Effector CD8-positive, alpha-beta T cell (primary cell): ENCODE results near the gene UBXN10.
A peak's percentile ranks its signal among the peaks of the same experiment; 100 is the strongest.

Experiments used
- DNase-seq: peaks from one replicate; lab custom pipeline; 2025; lab: John Stamatoyannopoulos, UW

UBXN10 gene

DNA sequence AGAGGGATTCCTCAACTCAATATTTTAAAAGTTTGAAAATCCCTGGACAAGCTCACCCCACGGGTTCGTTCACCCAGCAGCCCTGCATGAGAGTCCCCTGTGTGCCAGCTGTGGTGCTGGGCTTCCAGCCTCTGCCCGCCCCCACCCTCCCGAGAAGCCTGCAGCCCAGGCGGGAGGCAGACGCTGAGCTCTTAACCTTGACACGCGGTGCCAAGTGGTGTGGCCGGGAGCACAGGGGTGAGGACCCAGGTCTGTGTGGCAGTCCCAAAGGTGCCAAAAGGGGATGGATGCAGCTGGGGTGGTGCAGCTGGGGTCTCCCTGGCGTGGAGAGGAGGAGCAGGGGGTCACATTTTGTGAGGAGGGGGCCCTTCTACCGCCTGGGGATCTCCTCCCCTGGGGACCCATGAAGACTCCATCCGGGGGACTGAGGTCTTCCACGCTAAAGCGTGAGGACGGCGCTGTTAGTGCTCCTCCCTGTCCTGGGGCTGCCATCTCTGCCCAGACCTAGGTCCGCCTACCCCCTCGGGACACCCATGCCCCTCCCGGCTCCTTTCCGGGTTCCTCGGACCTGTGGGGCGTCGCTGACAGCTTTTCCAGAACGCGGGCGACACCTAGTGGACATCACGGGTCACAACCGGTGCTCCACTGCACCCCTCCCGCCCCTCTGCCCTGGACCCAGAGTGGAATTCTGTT lies 33.8 kb upstream of the UBXN10 start:
- DNase-seq, result peak; percentile 66

DNA sequence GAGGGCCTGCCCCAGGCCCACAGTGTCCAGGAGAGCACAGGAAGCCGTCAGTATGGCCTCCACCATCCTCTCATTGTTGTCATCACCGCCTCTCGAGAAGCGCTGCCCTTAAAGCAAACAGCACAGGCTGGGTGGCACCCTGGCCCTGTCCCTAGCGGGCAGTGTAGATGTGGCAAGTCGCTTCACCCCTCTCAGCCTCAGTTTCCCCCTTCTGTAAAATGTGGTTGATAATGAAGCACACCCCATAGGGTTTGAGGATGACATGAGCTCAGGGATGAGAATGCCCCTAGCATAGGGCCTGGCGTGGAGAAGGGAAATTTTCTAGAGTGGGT lies 33.3 kb upstream of the UBXN10 start:
- no peak for DNase-seq

DNA sequence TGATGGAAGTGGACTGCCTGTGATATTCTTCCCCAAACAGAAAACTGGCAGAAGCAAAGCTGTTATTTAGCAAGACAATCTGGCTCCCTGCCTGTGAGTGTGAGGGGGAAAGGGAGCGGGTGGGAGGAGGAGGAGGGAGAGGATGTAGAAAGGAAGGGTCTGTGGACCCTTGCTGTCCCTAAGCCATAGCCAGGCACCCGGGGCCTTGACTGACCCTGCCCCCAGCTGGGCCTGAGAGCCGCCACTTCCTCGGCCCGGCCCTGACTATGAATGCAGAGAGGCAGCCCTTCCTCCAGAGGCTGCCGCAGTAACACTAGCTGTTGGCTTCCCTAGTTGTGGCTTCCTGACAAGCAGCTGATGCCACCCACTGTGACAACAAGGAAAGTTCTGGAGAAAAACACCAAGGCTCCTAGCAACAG lies 32.9 kb upstream of the UBXN10 start:
- DNase-seq, result no peak

DNA sequence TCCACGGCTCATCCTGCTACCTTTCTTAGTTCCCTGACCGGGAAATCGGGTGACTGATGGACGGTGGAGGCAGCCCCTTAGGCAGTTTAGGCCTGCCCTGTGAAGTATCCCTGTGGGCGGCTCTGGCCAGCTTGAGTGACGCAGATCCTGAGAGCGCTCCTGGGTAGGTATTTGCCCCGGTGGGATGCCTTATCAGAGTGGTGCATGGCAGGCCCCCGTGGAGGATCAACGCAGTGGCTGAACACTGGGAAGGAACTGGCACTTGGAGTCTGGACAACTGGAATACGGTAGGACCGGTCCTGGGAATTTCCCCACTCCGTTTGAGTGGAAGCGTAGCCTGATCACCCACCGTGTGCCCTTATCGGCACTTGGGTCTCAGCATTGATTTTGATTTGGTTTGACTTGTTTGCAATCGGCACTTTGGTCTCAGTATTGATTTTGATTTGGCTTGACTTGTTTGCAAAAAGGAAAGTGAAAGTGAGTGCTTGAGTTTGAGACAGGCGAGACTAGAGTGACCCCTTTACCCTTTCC lies 31.5 kb upstream of the UBXN10 start:
- DNase-seq, result no peak

DNA sequence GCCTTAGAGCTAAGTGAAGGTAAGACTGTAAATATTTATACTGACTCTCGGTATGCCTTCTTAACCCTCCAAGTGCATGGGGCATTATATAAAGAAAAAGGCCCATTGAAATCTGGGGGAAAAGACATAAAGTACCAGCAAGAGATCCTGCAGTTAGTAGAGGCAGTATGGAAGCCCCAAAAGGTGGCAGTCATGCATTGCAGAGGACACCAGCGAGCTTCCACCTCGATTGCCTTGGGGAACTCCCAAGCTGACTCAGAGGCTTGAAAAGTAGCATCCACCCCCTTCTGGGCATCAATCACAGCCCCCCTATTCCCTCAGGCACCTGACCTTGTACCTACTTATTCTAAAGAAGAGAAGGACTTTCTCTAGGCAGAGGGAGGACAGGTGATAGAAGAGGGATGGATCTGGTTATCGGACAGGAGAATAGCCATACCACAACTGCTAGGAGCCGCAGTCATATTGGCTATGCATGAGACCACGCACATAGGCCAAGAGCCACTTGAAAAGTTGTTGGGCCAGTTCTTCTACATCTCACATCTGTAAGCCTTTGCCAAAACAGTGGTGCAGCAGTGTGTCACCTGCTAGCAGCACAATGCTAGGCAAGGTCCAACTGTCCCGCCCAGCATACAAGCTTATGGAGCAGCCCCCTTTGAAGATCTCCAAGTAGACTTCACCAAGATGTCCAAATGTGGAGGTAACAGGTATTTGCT lies 27.4 kb upstream of the UBXN10 start:
- DNase-seq, result no peak

DNA sequence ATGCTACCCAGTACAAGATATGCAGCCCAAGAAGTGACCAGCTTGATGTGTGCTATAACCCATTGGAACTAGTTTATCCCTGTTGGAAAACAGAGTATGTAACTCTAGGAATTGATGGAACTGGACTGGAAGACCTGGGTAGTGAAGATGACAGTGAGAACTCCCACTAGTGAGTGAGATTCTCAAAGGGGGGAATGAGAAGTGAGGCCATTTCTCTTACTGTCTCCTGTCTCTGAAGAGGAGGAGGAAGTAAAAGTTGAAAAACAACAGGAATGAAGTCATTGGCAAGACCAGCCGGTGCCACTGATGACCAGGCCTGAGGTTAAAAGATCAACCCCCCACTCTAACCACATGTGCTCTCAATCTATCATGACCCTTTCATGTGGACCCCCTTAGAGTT lies 25.9 kb upstream of the UBXN10 start:
- DNase-seq, result no peak

DNA sequence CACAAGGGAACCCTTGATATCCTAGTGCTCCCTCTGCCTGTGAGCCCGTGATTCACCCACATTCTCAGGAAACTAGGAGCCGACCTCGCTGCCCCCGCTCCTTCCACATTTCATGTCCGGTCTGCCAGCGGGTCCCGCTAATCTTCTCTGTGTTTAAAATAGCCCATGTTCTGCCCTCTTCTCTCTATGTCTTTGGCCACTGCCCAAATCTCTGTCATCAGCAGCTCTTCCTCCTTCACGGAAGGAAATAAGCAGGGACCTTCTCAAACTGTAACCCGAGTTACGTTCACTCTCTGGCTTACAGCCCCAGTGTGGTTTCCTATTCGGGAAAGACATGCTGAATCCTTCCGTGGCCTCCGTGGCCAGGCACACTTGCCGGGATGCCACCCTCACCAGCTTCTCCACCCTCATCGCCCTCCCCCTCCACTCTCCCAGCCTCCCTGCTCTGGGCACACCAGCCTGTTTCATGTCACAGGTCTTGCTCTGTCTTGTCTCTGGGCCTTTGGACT lies 21.1 kb upstream of the UBXN10 start:
- DNase-seq, result no peak

DNA sequence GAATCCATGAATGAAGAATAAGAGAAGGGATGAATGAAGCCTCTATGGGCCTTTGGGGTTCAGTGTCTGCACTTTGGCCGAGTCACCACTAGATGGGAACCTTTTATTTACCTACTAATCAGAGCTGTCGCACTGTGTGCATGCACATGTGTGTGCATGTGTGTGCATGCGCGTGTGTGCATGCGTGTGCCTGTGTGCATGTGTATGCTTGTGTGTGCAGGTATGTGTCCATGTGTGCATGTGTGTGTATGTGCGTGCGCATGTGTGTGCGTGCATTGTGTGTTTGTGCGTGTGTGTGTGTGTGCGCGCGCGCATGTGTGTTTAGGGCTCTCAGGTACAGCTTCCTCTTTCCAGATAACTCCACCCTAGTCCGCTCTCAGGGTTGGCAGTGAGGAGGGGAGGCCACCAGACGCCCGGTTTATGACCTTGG lies 20.4 kb upstream of the UBXN10 start:
- DNase-seq, result no peak

DNA sequence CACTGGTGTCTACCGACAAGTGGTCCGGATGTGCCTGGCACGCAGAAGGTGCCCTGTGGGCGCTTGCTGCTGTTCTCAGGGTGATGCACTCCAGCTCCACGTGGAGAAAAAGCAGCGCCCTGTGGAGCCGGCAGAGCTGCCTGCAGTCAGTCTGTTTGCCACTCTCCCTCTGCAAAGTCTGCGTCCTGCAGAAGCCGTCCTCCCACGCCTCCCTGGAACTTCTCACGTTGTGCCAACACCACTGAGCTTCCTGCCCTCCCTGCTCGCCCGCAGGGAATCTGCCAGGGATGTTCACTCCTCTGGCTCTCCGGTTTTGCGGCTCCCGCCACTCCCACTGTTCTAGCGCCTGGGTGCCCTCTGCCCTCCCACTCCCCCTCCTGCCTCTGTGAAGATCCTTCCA lies 19.8 kb upstream of the UBXN10 start:
- no peak for DNase-seq

DNA sequence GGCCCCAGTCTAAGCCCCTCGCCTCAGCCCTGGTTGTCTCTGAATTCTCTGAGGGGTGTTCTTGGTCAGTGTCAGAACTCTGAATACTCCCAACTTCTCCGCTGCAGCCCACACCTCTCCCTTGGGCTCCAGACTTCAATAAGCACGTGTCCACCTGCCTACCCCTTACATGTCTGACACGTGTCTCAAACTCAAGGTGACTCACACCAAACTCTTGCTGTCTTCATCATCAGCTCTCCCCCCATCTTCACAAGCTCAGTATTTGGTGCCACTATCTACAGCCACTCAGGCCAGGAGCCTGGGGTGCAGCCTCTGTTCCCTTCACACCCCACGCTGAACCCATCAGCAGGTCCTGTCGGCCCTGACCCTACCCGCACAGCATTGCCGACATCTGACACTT lies 18.8 kb upstream of the UBXN10 start:
- DNase-seq, result no peak

DNA sequence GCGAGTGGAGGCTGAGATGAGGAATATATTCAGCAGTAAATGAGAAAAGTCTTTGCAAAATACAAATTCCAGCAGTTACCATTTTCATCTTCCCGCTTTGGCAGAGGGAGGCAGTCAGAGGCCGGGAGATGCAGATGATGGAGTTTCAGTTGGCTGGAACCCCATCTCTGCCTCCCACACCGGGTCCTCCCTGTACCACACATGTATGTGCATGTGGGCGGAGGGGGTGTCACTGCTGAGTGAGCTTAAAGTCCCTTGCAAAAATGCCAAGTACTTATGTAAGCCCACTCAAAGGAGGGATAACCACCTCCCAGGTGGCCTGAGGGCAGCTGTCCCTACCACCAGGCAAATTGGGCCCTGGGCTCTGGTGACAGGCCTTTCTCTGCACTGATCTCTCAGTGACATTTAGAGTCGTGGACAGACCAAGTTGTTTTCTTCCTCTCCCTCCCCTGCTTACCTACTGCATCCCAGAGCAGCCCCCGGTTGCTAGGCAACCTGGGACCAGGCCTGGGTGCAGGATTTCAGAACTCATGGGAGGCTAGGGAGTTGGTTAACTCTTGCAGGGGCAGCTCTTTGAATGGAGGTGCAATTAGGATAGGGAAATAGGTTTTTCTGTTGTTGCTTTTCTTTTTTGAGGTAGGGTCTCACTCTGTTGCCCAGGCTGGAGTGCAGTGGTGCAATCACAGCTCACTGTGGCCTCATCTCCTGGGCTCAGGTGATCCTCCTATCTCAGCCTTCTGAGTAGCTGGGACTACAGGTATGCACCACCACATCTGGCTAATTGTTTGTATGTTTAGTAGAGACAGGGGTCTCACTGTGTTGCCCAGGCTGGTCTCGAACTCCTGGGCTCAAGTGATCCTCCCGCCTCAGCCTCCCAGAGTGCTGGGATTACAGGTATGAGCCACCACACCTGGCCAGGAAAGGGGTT lies 17.1 kb upstream of the UBXN10 start:
- DNase-seq, result no peak

DNA sequence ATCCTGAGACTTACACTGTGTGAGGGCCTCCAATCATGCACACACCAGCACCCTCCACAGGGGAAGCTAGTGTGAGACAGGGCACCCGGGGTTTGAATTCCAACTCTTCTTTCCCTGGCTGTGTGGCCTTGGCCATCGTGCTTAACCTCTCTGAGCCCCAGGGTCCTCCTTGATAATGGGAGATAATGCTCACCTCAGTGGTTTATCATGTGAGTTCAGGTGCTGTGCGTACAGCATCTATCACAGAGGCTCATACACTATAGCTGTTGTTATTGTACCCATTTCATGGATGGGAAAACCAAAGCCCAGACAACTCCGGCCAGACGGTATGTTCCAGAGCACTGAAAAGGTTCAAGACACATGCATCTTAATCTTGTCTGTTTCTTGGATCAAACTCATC lies 16.0 kb upstream of the UBXN10 start:
- DNase-seq, result no peak

DNA sequence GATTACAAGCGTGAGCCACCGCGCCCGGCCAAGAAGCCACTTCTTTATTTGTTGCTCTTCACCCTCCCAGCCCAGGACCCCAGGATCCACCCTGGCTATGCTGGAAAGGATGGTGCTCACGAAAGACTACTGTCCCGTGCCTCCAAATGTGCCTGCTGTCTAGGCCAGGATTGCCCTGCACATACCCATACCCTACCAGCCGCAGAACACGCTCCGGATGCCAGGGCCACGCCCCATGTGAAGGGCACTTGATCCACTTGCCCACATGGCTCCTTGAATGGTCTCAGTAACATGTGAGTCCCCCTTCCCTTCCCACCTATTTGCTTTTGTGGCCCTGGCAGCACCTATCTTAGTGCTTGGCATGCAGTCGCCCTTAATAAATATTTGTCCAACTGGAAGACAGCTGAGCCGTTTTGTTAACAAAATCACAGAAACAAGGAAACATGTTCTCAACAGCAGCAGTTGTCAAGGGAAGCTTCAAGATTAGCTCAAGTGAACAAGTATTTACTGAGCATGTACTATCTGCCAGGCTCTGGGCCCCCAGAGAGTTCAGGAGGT lies 13.8 kb upstream of the UBXN10 start:
- no peak for DNase-seq

DNA sequence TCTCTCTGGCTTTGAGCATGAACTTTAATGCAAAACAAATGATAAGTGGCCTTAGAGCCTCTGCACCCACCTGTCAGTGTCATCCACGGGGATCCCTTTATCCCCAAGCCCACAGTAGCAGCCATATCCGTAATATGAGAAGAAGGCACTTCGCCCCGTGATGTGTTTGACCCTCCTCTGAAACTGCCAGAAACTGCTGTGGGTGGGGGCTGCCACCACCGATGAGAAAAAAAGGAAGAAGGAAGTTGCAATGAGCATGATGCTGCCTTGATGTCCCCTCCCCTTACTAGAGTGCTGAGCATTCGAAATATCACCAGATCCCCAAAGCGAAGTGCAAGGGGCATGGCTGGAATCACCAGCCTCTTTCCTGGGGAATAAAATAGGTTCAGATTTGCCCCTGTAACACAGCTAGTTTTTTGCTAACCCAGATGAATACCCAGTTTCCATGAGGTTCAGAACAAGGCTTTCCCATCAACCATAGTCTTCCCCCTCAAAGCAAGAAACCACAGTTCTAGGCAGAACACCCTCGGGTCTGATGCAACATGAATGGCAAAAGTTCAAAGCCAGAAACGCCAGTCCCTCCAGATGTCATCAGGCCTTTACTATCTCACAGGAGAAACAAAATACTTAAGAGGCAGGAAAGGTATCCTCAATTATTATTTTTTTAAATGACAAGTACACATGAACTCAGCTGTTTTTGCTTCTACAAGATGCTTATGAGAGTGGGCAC lies 10.8 kb upstream of the UBXN10 start:
- DNase-seq, result no peak

DNA sequence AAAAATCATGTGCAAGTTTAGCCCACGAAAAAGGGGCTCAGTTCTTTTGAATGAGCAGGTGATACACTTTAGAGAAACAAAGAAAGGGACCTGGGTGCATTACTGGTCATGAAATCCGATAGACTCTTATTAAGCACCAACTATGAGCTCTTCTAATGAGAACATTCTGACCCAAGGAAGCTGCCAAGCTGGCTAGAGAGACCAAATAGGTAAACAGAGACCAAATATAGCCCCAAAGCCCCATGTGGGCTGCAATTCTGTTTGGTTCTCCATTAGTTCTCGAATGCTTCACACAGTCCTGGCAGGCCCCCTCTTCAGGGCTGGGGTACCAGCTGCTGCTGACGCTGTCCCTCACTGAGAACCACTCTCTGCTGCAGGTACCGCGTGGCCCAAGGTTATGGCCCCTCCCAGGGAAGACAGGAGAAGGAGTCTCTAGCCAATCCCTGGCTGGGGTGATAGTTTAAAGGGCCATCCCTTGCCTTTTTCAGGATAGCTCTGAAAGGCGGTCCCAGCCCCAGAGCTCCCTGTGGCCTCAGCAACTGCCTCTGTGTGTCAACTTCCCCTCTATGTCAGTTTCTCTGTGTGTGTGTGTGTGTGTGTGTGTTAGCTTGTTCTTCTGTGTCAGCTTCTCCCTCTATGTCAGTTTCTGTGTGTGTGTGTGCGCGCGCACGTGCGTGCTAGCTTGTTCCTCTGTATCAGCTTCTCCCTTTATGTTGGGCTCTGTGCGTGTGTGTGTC lies 7.1 kb upstream of the UBXN10 start:
- no peak for DNase-seq

DNA sequence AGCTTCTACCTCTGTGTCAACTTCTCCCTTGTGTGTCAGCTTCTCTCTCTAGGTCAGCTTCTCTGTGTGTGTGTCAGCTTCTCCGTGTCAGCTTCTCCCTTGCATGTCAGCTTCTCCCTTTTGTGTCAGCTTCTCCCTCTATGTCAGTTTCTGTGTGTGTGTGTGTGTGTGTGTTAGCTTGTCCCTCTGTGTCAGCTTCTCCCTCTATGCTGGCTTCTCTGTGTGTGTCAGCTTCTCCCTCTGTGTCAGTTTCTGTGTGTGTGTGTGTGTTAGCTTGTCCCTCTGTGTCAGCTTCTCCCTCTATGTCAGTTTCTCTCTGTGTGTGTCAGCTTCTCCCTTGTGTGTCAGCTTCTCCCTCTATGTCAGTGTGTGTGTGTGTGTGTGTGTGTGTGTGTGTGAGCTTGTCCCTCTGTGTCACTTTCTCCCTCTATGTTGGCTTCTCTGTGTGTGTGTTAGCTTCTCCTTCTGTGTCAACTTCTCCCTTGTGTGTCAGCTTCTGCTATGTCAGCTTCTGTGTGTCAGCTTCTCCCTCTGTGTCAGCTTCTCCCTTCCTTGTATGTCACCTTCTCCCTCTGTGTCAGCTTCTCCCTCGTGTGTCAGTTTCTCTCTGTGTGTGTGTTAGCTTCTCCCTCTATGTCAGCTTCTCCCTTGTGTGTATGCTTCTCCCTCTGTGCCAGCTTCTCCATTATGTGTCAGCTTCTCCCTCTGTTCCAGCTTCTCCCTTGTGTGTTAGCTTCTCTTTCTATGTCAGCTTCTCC lies 6.3 kb upstream of the UBXN10 start:
- no peak for DNase-seq

DNA sequence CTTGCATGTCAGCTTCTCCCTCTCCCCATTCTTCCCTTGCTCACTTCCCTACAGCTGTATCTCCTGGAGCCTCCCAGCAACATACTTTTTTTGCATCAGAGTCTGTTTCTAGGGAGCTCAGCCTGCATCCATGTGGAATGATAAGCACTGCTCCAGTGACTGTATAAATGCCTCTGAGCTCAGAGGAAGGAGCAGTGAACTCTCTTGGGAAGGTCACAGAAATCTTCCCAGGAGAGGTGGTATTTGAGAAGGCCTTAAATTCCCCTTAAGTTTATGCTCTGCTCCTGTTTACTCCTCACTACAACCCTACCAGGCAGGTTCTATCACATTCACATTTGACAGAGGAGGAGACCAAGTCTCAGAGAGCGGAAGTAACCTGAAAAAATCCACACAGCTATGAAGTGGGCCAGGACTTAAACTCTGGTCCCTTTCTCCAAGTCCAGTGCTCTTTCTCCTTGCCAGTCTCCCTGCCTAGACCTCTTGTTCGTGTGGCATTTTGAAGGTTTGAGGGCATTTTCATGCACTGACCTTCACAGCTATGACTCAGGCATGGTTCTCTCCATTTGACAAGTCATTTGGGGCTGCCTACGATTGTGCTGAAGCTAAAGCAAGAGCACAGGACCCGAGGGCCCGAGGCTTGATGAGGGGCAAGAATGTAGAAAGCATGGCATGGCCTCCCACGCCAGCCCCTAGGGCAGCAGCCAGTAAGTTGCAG lies 5.6 kb upstream of the UBXN10 start:
- no peak for DNase-seq

DNA sequence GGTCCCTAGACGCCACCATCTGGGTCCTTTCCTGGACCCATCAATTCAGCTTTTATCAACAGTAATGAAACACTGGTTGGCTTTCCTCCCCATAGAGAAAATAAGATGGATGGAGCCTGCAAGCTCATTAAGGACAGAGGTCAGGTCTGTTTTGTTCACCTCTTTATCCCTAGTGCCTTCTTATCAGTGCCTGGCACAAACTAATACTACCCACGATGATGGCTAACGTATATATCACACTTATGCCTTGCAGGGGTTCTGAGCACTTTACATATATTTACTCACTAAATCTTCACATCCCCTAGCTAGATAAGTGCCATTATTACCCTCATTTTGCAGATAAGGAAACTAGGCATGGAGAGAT lies 5.1 kb upstream of the UBXN10 start:
- DNase-seq, result no peak

DNA sequence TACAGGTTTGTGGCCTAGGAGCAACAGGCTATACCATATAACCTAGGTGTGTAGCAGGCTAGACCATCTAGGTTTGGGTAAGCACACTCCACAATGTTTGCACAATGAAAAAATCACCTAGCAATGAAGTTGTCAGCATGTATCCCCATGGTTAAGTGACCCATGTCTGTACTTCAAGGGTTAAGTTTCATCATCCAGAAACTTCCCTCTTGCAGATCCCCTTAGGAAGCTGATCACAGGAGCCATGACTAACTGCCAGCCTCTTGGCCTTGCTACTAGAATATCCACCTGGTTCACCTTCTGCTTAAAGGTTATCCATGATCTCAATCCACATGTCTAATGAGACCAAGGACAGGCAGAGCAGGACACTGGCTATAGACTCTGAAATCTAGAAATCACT lies 3.5 kb upstream of the UBXN10 start:
- no peak for DNase-seq
